22Rv1 (cell line): ENCODE results near the gene TMEM95.

Source experiments
- ZFX ChIP-seq: fragments of 450-650 bp; IDR thresholded peaks from 2 replicates; pipeline ENCODE4 v1.6.1; 2017; ENCODE audit warnings: antibody characterized with exemption, borderline replicate concordance
- TF ChIP-seq, protein P1 (sequence below): fragments of 450-650 bp; IDR thresholded peaks from 2 replicates; pipeline ENCODE4 v1.5.1; 2017; ENCODE audit warnings: mild to moderate bottlenecking

DNA sequence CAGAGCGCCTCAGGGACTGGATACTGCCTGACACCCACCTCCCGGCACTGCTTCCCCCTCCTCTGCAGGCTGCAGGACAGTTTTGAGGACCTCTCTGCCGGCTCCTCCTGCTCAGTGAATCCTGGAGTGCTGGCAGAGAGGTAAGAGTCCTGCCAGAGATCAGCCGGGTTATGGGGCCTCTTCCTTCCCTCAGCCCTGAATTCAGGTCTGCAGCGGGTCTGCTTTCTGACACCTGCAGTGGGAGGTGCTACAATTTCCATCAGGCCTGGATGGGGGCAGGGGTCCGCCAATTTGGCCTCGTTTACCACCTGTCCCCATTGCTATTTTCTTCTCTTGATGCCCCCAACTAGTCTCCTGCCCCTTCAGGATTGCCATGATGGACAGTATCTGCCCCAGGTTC lies 22.8 kb upstream of the TMEM95 start:
- TF ChIP-seq, protein P1, sequence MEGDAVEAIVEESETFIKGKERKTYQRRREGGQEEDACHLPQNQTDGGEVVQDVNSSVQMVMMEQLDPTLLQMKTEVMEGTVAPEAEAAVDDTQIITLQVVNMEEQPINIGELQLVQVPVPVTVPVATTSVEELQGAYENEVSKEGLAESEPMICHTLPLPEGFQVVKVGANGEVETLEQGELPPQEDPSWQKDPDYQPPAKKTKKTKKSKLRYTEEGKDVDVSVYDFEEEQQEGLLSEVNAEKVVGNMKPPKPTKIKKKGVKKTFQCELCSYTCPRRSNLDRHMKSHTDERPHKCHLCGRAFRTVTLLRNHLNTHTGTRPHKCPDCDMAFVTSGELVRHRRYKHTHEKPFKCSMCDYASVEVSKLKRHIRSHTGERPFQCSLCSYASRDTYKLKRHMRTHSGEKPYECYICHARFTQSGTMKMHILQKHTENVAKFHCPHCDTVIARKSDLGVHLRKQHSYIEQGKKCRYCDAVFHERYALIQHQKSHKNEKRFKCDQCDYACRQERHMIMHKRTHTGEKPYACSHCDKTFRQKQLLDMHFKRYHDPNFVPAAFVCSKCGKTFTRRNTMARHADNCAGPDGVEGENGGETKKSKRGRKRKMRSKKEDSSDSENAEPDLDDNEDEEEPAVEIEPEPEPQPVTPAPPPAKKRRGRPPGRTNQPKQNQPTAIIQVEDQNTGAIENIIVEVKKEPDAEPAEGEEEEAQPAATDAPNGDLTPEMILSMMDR, result no peak
- TF ChIP-seq ZFX, result no peak
